Fibroblast of skin of abdomen (primary cell): ENCODE measurements around the gene FAXDC2.

Source experiments
- DNase-seq: peaks from one replicate; pipeline ENCODE4 v3.0.0-alpha.2; 2013

FAXDC2 gene

DNA sequence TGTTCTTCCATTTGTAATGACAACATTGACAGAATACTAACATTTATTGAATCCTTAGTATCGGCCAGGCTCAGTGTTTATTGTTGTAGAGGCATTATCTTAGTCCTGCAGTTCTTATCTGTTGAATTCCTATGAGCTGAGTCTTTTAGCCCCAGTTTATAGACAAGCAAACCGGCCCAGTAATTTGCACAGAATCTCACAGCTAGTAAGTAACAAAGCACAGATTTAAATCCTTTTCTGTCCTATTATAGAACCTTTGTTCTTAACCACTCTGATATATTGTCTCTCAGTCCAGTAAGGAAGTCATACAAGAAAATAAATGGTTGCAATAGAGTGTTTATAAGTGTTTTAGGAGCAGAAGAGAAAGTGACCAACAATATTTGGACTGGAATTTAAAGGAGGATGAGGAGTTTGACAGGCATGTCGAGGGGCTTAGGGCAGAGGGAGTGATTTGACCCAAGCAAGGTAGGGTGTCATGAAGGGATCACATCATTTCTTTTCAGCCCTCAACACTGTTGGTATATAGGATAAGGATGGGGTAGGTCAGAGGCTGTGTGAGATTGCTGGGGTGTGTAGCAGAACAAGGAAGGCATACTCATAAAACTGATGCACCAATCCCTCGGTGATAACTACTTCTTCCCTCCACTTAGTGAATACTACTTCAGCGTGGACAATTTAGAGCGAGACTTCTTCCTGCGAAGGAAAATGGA is 55.7 kb downstream of the FAXDC2 start:
- DNase-seq: no peak

DNA sequence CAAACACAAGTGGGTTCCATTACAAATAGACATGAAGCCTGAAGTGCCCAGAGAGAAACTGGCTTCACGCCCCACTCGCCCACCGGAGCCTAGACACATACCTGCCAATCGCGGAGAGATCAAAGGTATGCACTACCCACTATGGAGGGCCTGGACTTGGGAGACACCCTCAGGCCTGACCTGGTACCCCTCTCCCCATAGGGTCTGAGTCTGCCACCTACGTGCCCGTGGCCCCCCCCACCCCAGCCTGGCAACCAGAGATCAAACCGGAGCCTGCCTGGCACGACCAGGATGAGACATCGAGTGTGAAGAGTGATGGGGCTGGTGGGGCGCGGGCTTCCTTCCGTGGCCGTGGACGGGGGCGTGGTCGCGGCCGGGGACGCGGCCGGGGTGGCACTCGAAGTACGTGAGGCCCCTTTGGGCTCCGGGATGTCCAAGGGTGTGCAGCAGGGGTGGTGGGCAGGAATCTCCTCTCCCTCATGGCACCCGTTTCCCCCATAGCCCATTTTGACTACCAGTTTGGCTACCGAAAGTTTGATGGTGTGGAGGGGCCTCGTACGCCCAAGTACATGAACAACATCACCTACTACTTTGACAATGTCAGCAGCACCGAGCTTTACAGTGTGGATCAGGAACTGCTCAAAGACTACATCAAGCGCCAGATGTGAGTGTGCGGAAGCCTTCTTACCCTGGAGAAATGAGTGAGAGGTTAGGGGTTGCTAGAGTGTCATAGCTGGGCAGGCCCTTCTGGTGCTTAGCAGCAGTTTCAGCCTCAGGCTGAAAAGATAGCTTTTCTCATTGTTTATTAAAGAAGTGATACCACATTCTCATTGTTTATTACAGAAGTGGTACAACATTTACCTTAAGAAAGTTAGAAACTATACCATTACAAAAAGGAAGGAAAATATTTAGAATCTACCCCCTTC is 56.5 kb downstream of the FAXDC2 start:
- DNase-seq: no peak

DNA sequence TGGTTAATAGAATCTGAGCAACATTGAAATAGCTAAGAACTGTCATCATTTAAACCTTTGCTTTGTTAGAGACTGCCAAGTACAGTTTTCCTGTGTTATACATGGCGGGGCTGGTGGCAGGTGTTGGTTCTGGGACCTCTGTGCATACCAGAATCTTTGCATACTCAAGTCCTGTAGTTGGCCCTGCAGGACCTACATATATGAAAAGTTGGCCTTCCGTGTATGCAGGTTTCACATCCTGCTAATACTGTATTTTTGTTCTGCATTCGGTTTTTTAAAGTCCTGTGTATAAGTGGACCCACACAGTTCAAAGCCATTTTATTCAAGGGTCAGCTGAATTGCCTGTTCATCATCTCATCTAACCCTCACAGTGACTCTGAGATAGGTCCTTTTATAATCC is 58.9 kb downstream of the FAXDC2 start:
- no peak for DNase-seq

DNA sequence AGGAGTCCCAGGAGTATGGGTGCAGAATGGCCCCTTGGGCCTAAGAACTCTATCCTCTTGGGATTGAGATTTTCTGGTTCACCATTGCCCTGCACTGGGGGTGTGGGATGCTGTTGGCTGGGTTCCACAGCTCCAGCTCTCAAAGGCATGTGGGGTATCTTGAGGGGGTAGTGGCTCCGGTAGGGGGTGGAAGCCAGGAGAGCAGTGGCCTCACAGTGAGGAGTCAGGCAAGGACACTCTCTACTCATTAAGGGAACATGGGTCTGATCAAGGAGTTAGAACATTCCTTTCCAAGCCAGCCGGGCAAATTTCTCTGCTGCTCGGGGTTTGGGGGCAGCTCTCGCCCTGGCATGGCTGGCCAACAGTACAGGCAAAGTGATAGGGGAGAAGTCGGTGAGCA is 62.2 kb downstream of the FAXDC2 start:
- DNase-seq: no peak

DNA sequence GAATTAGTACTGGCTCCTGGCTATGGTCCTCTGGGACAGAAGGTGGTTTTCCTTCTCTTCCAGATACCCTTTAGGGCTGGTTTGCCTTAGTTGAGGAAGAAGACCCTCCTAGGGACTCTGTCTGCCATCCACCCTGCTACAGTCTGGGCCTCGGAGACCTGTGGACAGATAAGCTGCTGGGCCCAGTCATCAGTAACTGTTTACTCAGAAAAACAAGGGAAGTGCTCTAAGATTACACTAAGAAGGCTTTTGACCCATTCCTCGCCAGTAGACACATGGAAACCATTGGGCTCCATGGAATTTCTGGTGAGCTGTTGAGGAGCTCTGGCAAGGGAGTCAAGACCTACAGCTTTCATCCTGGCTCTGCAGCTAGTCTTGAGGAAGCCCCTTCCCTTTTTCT is 64.0 kb downstream of the FAXDC2 start:
- DNase-seq: no peak

DNA sequence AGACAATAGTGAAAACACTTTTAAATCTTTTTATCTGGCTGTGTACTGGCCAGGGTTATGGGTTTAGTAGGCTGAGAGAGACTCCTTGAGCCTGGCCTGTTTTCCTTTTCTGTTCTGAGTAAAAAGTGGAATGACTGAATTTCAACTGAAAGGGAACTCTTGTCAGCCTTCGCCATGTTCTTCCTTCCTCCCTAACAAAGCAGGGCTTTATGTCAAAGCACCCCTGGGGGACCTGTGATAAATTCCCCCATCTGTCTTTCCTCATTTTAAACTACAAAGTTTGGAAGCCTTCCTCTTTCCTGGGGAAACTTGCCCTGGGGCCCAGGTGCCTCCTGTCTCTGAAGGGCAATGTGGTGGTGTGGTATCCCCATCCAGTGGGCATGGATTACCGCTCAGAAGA is 65.5 kb downstream of the FAXDC2 start:
- DNase-seq: no peak

DNA sequence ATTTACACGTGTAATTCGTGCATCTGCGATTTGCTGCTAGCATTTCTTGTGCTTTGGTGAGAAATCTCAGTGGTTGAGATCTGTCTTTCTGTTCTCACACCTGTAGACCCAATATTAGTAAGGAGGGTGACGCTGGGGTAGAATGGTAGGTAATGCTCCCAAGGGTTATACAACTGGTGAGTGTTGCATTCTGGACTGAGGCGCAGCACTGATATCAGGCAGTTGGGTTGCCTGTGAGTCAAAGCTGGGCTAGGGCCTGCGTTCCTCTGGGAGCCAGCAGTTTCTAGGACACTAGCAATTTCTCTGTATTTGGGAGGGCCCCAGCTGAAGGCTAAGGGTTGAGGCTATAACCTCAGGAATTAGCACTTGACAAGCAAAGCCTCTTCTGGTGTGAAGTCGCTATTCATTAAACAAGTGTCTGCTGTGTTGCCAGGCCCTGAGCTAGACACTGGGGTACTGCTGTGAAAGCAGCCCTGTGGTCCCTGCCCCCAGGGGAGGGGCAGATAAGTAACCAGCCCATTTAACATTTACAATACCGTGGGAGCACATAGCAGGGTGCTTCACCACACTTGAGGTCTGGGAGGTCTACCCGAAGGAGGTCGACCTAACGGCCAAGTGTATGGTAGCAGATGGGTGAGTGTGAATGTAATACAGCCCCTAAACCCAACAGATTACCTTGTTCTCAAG is 66.5 kb downstream of the FAXDC2 start:
- DNase-seq: no peak

DNA sequence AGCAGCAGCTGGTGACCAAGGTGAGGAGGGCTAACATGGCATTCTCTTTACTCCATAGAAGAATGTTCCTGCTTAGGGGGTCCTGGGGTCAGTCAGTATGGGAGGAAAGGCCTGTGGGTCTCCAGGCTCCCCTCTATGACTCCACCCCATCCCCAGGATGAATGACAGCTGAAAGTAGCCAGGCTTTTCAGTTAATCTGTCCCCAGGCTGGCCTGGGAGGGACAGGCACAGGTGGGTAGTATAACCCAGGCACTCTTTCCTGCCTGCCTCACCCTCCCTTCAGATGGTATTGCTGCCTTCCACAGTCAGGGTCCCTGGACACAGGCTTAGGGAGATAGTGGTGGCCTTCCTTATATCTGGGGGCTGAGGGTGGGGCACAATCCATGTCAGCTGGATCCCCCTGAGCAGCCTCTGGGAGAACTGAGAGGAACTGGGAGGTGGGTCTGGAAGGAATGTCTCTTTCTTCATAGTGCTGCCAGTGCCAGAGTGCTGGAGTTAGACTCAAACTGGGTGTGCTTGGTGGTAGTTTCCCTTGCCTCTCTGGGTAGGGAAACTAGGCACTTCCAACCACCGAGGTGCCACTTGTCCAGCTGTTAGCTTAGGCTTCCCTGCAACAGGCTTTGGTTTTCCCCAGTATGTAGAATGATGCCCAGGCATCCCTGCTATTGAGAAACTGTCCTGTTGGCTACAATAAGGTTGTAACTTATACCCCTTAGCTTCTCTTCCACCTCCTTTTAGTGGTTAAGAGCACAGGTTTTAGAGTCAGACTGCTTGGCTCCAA is 67.4 kb downstream of the FAXDC2 start:
- no peak for DNase-seq

DNA sequence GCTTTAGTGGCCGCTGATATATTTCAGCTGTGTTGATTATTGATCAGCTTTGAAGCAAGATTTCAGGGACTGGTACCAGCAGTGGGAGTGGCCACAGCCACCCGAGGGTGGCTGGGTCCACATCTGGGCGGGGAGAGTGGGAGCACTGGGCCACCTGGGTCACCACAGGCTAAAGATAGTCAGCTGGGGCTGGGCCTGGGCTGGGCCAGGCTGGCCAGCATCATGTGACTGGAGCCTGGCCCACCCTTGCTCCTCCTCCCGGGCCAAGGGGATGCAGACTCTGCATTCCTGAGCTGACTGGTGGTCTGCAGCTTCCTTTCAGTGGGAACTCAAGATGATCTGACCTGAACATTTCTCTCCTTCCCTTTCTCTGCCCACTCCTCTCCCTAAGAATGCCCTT is 68.1 kb downstream of the FAXDC2 start:
- no peak for DNase-seq

DNA sequence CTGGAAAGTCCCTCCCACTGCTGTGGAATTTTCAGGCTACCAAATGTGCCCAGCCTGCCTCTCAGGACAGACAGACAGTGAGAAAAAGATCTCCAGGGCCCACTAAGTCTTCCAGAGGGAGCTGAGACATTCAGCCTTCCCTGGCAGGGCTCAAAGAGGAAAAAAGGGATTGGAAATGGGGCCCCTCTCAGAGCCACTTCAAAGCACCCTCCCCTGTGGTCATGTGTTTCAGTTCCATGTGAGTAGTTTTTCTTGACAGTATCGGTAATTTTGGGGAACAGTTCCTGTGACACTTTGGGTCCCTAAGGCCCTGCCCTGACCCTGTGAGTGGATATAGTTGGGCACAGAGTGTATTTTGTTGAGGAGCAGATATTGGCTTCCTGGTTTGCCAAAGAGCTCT is 70.3 kb downstream of the FAXDC2 start:
- DNase-seq: no peak

DNA sequence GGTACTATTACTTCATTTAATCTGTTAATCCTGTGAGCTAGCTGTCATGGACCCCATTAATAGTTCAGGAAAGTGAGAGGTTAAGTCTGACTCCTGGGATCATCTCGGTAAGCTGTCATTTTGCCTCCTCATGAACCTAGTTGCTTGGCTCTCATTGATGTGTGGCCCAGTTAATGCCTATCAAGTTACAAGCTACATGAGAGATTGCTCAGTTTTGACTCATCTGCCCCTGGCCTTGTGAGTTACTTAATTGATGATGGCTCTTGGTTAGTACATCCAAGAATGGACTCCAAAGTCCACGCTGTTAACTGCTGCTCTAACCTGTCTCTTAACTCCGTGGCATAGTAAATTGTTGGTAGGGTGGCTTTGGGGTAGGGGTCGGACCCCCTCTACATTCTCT is 71.3 kb downstream of the FAXDC2 start:
- DNase-seq: peak; percentile 81

DNA sequence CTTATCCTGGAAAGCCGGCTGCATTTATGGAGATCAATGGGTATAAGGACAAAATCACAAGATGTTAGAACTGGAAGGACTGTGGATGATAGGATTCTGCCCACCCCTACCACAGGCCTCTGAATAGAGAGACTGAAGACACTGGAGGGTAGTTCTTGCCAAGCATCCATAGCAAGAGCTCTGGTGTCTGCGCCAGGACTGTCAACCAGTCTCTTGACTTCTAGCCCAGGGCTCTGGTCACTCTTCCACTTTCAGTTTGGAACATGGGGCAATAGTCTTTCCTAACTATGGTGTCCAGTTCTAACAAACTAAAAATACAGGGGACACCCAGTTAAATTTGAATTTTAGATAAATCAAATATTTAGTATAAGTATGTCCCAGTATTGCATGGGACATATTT is 71.9 kb downstream of the FAXDC2 start:
- DNase-seq: no peak

DNA sequence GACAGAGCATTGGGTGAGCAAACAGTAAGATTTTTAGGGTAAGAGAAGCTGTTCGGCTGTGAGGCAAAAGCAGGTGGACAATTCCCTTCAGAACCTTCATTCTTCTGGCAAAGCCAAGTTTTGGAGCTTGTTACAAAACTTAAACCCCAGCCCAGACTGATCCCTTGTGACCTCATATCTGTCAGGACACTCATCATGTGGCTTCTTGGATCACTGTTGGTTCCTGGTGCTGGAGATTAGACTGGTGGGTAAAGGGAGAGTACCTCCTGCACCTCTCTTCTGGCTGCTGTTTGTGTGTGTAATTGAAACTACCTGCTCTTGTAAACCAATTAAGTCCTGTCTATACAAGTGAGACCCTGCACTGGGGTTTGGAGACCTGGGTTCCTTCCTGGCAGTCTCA is 74.2 kb downstream of the FAXDC2 start:
- DNase-seq: no peak

DNA sequence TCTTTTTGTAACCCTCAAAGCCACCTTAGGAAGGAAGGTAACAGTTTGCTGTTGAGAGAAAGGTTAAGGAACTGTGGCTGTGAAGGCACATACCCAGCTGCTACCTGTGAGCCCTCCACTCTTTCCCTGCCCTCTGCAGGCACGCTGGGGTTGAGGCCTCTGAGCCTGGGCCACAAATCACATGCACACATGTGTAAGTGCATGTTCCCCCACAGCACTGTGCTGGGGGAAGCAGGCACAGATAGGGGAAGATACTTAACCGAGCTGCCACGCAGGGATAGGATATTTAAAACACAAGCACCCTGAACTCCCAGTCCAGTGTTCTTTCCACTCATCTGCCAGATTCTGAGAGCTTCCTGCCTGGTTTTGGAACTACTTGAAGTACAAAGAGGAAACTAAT is 77.1 kb downstream of the FAXDC2 start:
- no peak for DNase-seq

DNA sequence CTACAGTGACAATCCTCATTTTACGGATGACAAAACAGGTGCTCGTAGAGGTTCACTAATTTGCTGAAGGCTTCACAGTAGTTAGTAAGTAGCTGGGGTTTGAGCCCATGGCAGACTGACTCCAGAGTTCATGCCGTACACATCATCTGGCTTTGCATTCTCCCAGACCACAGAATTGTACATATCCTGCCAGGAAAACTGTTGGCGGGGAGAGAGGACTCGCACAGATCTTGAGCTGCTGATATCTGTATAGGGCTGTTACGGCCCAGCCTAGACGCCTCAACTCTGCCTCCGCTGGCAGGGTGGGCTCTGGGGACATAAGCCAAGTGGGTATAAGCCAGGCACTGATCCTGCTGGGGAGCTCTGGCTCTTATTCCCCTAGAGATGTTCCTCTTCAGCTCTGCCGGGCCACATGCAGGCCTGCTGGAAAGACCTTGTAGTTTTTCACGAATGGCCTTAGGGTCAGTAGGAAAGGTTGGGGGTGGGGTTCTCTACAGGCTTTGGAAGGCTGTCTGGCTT is 79.0 kb downstream of the FAXDC2 start:
- DNase-seq: peak; percentile 91

DNA sequence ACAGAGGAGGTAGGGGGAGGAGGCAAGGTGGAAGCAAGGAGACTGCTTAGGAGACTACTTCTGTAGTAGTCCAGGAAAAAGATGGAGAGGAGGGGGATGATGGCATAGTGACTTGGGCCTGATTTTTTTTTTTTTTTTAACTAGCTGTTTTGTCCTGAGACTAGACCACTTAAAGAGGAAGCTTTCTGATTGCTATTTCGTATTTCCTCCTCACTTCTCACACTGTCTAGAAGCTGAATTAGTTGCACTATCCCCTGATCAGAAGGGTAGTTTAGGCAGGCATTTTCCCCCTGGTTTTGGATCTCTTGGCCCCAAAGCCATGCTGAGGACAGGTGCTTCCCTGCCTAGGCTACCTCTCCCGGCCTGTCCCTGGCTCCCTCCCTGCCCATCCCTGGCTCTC is 80.3 kb downstream of the FAXDC2 start:
- DNase-seq: no peak
